GM19023 (cell line): ENCODE data around the gene RNF217.
"Not testable (repeated sequence)": the region's sequence is repeated elsewhere in the genome, so short reads cannot be mapped to it uniquely, and the experiment has no call there.

Experiments
- ATAC-seq: cut with Tn5 transposase; IDR thresholded peaks from one replicate; pipeline ENCODE4 v1.9.1; 2021; ENCODE audit warnings: mild to moderate bottlenecking, moderate library complexity; ENCODE audit not compliant: unreplicated experiment

The RNF217 gene

GRCh38 chr6:125013938-125014660 lies 51.9 kb downstream of the RNF217 start:
- no peak for ATAC-seq

GRCh38 chr6:125014661-125014957 lies 52.4 kb downstream of the RNF217 start:
- no peak for ATAC-seq

GRCh38 chr6:125015152-125015551 lies 52.9 kb downstream of the RNF217 start:
- ATAC-seq, result no peak

- no peak for ATAC-seq
Observed at GRCh38 chr6:125018136-125018535, 55.9 kb downstream of the RNF217 start.

- ATAC-seq, result no peak
Observed at GRCh38 chr6:125019281-125019680, 57.0 kb downstream of the RNF217 start.

- no peak for ATAC-seq
Observed at GRCh38 chr6:125019918-125020317, 57.7 kb downstream of the RNF217 start.

- no peak for ATAC-seq
Observed at GRCh38 chr6:125020385-125020784, 58.1 kb downstream of the RNF217 start.

- ATAC-seq, result no peak
Observed at GRCh38 chr6:125022391-125022989, 60.3 kb downstream of the RNF217 start.

GRCh38 chr6:125025164-125025854 lies 63.1 kb downstream of the RNF217 start:
- no peak for ATAC-seq

GRCh38 chr6:125027287-125027686 lies 65.0 kb downstream of the RNF217 start:
- ATAC-seq, result no peak

GRCh38 chr6:125030969-125031368 lies 68.7 kb downstream of the RNF217 start:
- ATAC-seq, result no peak

GRCh38 chr6:125031385-125031784 lies 69.1 kb downstream of the RNF217 start:
- no peak for ATAC-seq

- ATAC-seq, result not testable (repeated sequence)
Observed at GRCh38 chr6:125034929-125035328, 72.7 kb downstream of the RNF217 start.

GRCh38 chr6:125036486-125036885 lies 74.2 kb downstream of the RNF217 start:
- ATAC-seq, result not testable (repeated sequence)

- ATAC-seq, result no peak
Observed at GRCh38 chr6:125037827-125038226, 75.6 kb downstream of the RNF217 start.

GRCh38 chr6:125038925-125039324 lies 76.7 kb downstream of the RNF217 start:
- ATAC-seq, result no peak

GRCh38 chr6:125041740-125042459 lies 79.7 kb downstream of the RNF217 start:
- no peak for ATAC-seq

- no peak for ATAC-seq
Observed at GRCh38 chr6:125044066-125044465, 81.8 kb downstream of the RNF217 start.

GRCh38 chr6:125044667-125045066 lies 82.4 kb downstream of the RNF217 start:
- no peak for ATAC-seq

- ATAC-seq, result no peak
Observed at GRCh38 chr6:125046107-125046925, 84.1 kb downstream of the RNF217 start.

GRCh38 chr6:125048274-125048673 lies 86.0 kb downstream of the RNF217 start:
- ATAC-seq, result no peak
